AG09319 (cell line): ENCODE data around the gene PSD4.

Source experiments
- DNase-seq: peaks from one replicate; pipeline ENCODE4 v3.0.0-alpha.2; 2010; ENCODE audit warnings: low read depth; ENCODE audit errors: extremely low read depth
- TF ChIP-seq, protein P1 (sequence below): IDR thresholded peaks from 2 replicates; pipeline ENCODE4 v1.5.1; 2011; ENCODE audit warnings: low read depth, mild to moderate bottlenecking, inconsistent platforms, low read length, moderate library complexity

Gene PSD4

GRCh38 chr2:113166187-113166645, 7.6 kb upstream of the PSD4 start:
- TF ChIP-seq, protein P1, sequence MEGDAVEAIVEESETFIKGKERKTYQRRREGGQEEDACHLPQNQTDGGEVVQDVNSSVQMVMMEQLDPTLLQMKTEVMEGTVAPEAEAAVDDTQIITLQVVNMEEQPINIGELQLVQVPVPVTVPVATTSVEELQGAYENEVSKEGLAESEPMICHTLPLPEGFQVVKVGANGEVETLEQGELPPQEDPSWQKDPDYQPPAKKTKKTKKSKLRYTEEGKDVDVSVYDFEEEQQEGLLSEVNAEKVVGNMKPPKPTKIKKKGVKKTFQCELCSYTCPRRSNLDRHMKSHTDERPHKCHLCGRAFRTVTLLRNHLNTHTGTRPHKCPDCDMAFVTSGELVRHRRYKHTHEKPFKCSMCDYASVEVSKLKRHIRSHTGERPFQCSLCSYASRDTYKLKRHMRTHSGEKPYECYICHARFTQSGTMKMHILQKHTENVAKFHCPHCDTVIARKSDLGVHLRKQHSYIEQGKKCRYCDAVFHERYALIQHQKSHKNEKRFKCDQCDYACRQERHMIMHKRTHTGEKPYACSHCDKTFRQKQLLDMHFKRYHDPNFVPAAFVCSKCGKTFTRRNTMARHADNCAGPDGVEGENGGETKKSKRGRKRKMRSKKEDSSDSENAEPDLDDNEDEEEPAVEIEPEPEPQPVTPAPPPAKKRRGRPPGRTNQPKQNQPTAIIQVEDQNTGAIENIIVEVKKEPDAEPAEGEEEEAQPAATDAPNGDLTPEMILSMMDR = no peak
- no peak for DNase-seq

- TF ChIP-seq, protein P1 = no peak
- no peak for DNase-seq
Measured at GRCh38 chr2:113167115-113167932, 6.4 kb upstream of the PSD4 start.

DNA sequence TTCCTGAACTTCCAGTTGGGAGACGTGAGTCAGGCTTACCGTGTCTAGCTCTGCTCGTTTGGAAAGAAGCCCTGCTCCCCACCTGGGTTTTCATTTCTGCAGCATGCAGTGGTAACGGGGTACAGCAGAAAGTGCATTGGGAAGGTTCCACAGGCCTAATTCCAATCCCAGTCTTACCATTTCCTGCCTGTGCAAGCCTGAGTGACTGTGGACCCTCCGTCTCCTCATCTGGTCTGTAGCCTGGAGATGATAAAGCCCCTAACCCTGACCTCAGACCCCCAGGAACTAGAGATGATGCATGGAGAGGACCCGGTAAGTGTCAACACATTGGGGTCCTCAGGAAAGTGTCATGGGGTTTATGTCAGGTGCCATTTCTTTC, 5.8 kb upstream of the PSD4 start:
- TF ChIP-seq, protein P1 = no peak
- DNase-seq = no peak

- DNase-seq = no peak
- TF ChIP-seq, protein P1 = no peak
Measured at GRCh38 chr2:113169002-113169530, 4.7 kb upstream of the PSD4 start.

GRCh38 chr2:113169586-113169985, 4.2 kb upstream of the PSD4 start:
- TF ChIP-seq, protein P1 = no peak
- no peak for DNase-seq

DNA sequence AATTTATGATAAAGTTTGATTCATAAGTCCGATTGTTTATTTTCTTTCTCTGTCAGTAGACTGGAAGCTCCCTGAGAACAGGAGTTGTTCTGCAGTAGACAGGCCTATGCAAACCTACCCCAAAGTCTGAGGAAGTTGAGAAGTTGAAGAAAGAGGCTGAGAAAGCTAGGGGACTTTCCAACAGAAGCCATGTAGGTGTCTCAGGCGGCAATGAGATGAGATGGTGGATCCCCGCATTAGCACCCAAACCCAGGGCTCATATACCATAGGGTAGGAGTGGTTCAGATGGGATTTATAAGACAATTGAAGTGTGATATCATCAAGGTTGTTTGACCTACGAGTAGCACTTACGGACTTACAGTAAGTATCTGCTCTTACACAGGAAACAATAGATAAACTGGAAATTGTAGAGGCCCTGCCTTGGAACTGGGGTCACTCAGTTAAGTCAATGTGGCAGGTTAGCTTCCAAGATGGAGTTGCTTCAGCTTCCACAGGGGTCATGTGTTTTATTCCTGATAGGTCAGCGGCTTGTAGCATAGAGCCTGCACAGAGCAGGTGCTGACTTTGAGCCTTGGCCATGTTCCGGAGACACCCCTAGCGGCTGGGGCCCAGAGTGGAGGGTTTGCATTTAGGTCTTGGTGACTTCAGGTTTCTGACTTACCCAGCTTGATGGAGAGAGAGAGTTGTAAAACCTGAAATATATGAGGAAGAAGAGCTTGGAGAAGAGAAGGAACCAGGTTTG, 2.3 kb upstream of the PSD4 start:
- TF ChIP-seq, protein P1 = no peak

More for the DNA sequence above, 2.3 kb upstream of the PSD4 start:
- no peak for DNase-seq
